ENCODE data around the gene TBC1D24. TPM values are rescaled to one million over a fixed set of nuclear protein-coding genes. Genes with fewer than 3 reads are reported as not detected.

TBC1D24 gene
- total and polyA plus RNA-seq, 8 donors, result 10.8 to 23.7 (median 18.2) TPM

GRCh38 chr16:2516391-2517240, 41.7 kb downstream of the TBC1D24 start:
- Histone ChIP-seq H3K27ac (peak overlapping the region in 2 of 4 donors; percentile 96), H3K4me3 (peak overlapping the region in 2 of 4 donors; percentile 8 to 91), H3K36me3 (no peaks in the 10 kb centered on the region), H3K4me1 (peaks cover 24 to 44% (median 40%) of the 10 kb centered on the region in 3 donors), H3K9me3 (no peaks in the 10 kb centered on the region), H3K27me3 (no peaks in the 10 kb centered on the region)
- FAIRE-seq, result no peak
- TF ChIP-seq, protein P1, sequence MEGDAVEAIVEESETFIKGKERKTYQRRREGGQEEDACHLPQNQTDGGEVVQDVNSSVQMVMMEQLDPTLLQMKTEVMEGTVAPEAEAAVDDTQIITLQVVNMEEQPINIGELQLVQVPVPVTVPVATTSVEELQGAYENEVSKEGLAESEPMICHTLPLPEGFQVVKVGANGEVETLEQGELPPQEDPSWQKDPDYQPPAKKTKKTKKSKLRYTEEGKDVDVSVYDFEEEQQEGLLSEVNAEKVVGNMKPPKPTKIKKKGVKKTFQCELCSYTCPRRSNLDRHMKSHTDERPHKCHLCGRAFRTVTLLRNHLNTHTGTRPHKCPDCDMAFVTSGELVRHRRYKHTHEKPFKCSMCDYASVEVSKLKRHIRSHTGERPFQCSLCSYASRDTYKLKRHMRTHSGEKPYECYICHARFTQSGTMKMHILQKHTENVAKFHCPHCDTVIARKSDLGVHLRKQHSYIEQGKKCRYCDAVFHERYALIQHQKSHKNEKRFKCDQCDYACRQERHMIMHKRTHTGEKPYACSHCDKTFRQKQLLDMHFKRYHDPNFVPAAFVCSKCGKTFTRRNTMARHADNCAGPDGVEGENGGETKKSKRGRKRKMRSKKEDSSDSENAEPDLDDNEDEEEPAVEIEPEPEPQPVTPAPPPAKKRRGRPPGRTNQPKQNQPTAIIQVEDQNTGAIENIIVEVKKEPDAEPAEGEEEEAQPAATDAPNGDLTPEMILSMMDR (IDR thresholded peaks at IDR 0.05), result no peak
- intact Hi-C loops (cut with DNase I), result no loop called here
- 39 to 49% methylated on average over 11 of the region's 11 CpGs for WGBS, 2 donors
- no peak for ATAC-seq
- DNase-seq, result peak in 3 of 6 donors; percentile 12 to 40 (median 37)

GRCh38 chr16:2517954-2518605, 43.2 kb downstream of the TBC1D24 start:
- TF ChIP-seq, protein P1 (IDR thresholded peaks at IDR 0.05), result no peak
- Histone ChIP-seq H3K27ac (no peak overlapping the region), H3K36me3 (no peaks in the 10 kb centered on the region), H3K4me1 (peaks cover 15 to 38% (median 34%) of the 10 kb centered on the region in 3 donors), H3K9me3 (no peaks in the 10 kb centered on the region), H3K4me3 (no peak overlapping the region), H3K27me3 (no peaks in the 10 kb centered on the region)
- intact Hi-C loops (cut with DNase I), result no loop called here
- ATAC-seq, result no peak
- peak in 2 of 6 donors; percentile 36 to 58 for DNase-seq
- no peak for FAIRE-seq
- WGBS, 2 donors, result 62 to 66% methylated on average over 12 of the region's 12 CpGs

DNA sequence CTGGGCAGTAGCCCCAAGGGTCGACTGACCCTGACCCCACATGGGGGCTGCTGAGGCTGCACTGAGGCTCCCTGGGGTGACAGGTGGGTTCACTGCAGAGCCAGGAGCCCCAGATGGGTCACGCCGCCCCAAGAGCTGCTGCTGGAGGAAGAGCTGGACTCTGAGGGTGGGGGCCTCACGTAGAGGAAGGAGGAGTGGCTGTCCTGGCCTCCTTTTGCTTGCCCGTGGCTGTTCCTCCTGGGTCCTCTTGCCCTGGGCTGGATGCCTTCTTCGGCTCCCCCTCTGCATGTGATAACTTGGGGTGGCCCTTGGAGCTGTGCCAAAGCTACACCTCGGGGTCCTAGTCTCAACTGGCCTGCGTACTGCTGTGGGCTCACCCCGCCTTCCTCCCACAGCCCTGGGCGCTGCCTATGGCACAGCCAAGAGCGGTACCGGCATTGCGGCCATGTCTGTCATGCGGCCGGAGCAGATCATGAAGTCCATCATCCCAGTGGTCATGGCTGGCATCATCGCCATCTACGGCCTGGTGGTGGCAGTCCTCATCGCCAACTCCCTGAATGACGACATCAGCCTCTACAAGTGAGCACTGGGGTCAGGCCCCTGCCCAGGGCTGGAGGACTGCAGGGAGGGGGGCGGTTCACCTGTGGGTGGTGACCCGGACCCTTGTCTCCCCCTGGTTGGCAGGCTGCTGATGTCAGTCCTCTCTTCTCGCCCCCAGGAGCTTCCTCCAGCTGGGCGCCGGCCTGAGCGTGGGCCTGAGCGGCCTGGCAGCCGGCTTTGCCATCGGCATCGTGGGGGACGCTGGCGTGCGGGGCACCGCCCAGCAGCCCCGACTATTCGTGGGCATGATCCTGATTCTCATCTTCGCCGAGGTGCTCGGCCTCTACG, 44.1 kb downstream of the TBC1D24 start:
- Histone ChIP-seq H3K27me3 (no peaks in the 10 kb centered on the region), H3K36me3 (no peaks in the 10 kb centered on the region), H3K9me3 (no peaks in the 10 kb centered on the region), H3K27ac (peak overlapping the region in 2 of 4 donors; percentile 61 to 67), H3K4me1 (peaks cover 13 to 35% (median 31%) of the 10 kb centered on the region in 3 donors), H3K4me3 (no peak overlapping the region)
- TF ChIP-seq, protein P1 (IDR thresholded peaks at IDR 0.05), result no peak
- ATAC-seq, result no peak
- DNase-seq, result peak in 4 of 6 donors; percentile 43 to 87 (median 66)
- intact Hi-C loops (cut with DNase I), result no loop called here
- 81 to 83% methylated on average over 37 to 39 of the region's 39 CpGs for WGBS, 2 donors
- FAIRE-seq, result no peak

GRCh38 chr16:2519711-2520080, 44.8 kb downstream of the TBC1D24 start:
- WGBS, 2 donors, result 50 to 51% methylated on average over 22 of the region's 22 CpGs
- ATAC-seq (peak in 1 of 4 donors; percentile 8), FAIRE-seq (no peak), DNase-seq (peak in 3 of 6 donors; percentile 38 to 76 (median 58))
- H3K36me3 ChIP-seq, result no peaks in the 10 kb centered on the region
- H3K4me1 ChIP-seq, result peaks cover 13 to 35% (median 31%) of the 10 kb centered on the region in 3 donors
- intact Hi-C loops (cut with DNase I), result no loop called here
- H3K27ac ChIP-seq, result peak overlapping the region in 2 of 4 donors; percentile 61 to 67
- H3K4me3 ChIP-seq, result peak overlapping the region in 2 of 4 donors; percentile 53 to 58
- no peaks in the 10 kb centered on the region for H3K9me3 ChIP-seq
- TF ChIP-seq, protein P1 (IDR thresholded peaks at IDR 0.05), result no peak
- H3K27me3 ChIP-seq, result no peaks in the 10 kb centered on the region
